H1 (cell line): Measurements from ENCODE around the gene ZBTB7B. TPM values are rescaled to one million over a fixed set of nuclear protein-coding genes. Genes with fewer than 3 reads are reported as not detected.

Experiments used
- CTCF ChIA-PET: fragments of 300-600 bp; sonication (Branson Sonifier 250); formaldehyde crosslinking; loops from one replicate; lab custom pipeline; 2021; ENCODE audit not compliant: partially characterized antibody; lab: Charles Lee
- POLR2A ChIA-PET: fragments of 300-600 bp; sonication (Branson Sonifier 250); formaldehyde crosslinking; loops from one replicate; lab custom pipeline; 2021; ENCODE audit warnings: inconsistent platforms; ENCODE audit not compliant: partially characterized antibody; lab: Charles Lee
- DNase-seq, 2 experiments: peaks; one replicate each; pipeline versions ENCODE4 v3.0.0 to v3.0.0-alpha.2; 2010 to 2022; ENCODE audit warnings: low spot score in 2 of 2, low read depth in 1 of 2, mixed read lengths in 1 of 2
- FAIRE-seq: peaks from 2 replicates; lab custom pipeline; 2011; peaks lifted over from hg19 to GRCh38; lab: Jason Lieb, UNC
- H2AFZ ChIP-seq: 2 replicates; pipeline ENCODE4 v1.8.1; 2012; ENCODE audit warnings: low read length, inconsistent platforms
- H2AK5ac ChIP-seq: 2 replicates; pipeline ENCODE4 v1.6.1; 2013; ENCODE audit warnings: low read depth, low read length
- H2BK120ac ChIP-seq: replicated peaks from 2 replicates; pipeline ENCODE3; 2013; ENCODE audit warnings: low read depth, low read length, inconsistent platforms
- H2BK12ac ChIP-seq: 2 replicates; pipeline ENCODE4 v1.6.1; 2013; ENCODE audit warnings: low read depth, low read length
- H2BK15ac ChIP-seq: 2 replicates; pipeline ENCODE4 v1.6.1; 2013; ENCODE audit warnings: low read length
- H2BK20ac ChIP-seq: 2 replicates; pipeline ENCODE4 v1.6.1; 2013; ENCODE audit warnings: low read length
- H2BK5ac ChIP-seq: 2 replicates; pipeline ENCODE4 v1.6.1; 2013; ENCODE audit warnings: low read depth, low read length
- H3K14ac ChIP-seq: 2 replicates; pipeline ENCODE4 v1.6.1; 2013; ENCODE audit warnings: inconsistent platforms; ENCODE audit not compliant: insufficient read length
- H3K18ac ChIP-seq: 2 replicates; pipeline ENCODE4 v1.6.1; 2013; ENCODE audit warnings: low read length; ENCODE audit errors: extremely low read depth
- H3K23ac ChIP-seq: 2 replicates; pipeline ENCODE4 v1.6.1; 2013; ENCODE audit warnings: inconsistent platforms; ENCODE audit not compliant: insufficient read length
- H3K23me2 ChIP-seq: 2 replicates; pipeline ENCODE4 v1.6.1; 2013; ENCODE audit warnings: low read depth, low read length
- H3K27ac ChIP-seq: 2 replicates; pipeline ENCODE4 v1.6.1; 2011; ENCODE audit warnings: low read depth, low read length, inconsistent platforms
- H3K27me3 ChIP-seq, 4 experiments: replicated peaks in 1 of 4; 1 replicate in 1 of 4; 2 replicates in 3 of 4; pipeline versions ENCODE4 v1.6.1 to v1.8.1; 2011 to 2013; ENCODE audit warnings: low read length in 3 of 4, mild to moderate bottlenecking in 3 of 4, inconsistent platforms in 2 of 4, mixed read lengths in 2 of 4, moderate library complexity in 1 of 4; ENCODE audit not compliant: control insufficient read depth in 3 of 4, insufficient read depth in 3 of 4; ENCODE audit errors: extremely low read depth in 1 of 4
- H3K36me3 ChIP-seq, 4 experiments: 2 replicates each; pipeline versions ENCODE4 v1.6.1 to v1.8.1; 2011 to 2013; ENCODE audit warnings: mild to moderate bottlenecking in 4 of 4, low read length in 3 of 4, moderate library complexity in 2 of 4, control low read depth in 1 of 4, inconsistent platforms in 1 of 4; ENCODE audit not compliant: insufficient read depth in 4 of 4, control insufficient read depth in 2 of 4
- H3K4ac ChIP-seq: replicated peaks from 2 replicates; pipeline ENCODE3; 2013; ENCODE audit warnings: low read length, low read depth, mixed read lengths, inconsistent platforms; ENCODE audit not compliant: insufficient read length
- H3K4me1 ChIP-seq, 4 experiments: replicated peaks in 1 of 4; 1 replicate in 1 of 4; 2 replicates in 3 of 4; pipeline versions ENCODE4 v1.6.1 to v1.8.1; 2011 to 2013; ENCODE audit warnings: low read length in 3 of 4, inconsistent platforms in 2 of 4, mixed read lengths in 1 of 4; ENCODE audit not compliant: insufficient read depth in 4 of 4, control insufficient read depth in 3 of 4
- H3K4me2 ChIP-seq, 2 experiments: 2 replicates each; pipeline versions ENCODE4 v1.6.1 to v1.8.1; 2011 to 2013; ENCODE audit warnings: low read depth in 2 of 2, low read length in 2 of 2, control low read depth in 1 of 2, inconsistent platforms in 1 of 2, mild to moderate bottlenecking in 1 of 2; ENCODE audit not compliant: insufficient read depth in 1 of 2
- H3K4me3 ChIP-seq, 4 experiments: fragments of 200-600, 300-600 bp in 1 of 4; sonication (generic), shearing (Covaris generic), sonication (Bioruptor Twin) in 1 of 4; 2 replicates each; pipeline versions ENCODE4 v1.5.1 to v1.8.1; 2011 to 2016; ENCODE audit warnings: low read length in 4 of 4, low read depth in 3 of 4, control low read depth in 2 of 4, inconsistent platforms in 2 of 4, mild to moderate bottlenecking in 2 of 4, mixed read lengths in 1 of 4, moderate library complexity in 1 of 4; ENCODE audit not compliant: insufficient read depth in 2 of 4; ENCODE audit errors: extremely low read depth in 1 of 4
- H3K56ac ChIP-seq: replicated peaks from 2 replicates; pipeline ENCODE3; 2013; ENCODE audit warnings: low read depth, mild to moderate bottlenecking, mixed read lengths, low read length, inconsistent platforms; ENCODE audit not compliant: insufficient read length
- H3K79me1 ChIP-seq: 2 replicates; pipeline ENCODE4 v1.6.1; 2013; ENCODE audit warnings: low read depth, low read length, control low read depth
- H3K79me2 ChIP-seq, 2 experiments: 2 replicates each; pipeline versions ENCODE4 v1.6.1 to v1.8.1; 2012 to 2013; ENCODE audit warnings: low read length in 2 of 2, mild to moderate bottlenecking in 2 of 2, inconsistent platforms in 1 of 2; ENCODE audit not compliant: insufficient read depth in 2 of 2, control insufficient read depth in 1 of 2
- H3K9ac ChIP-seq, 4 experiments: replicated peaks in 1 of 4; 1 replicate in 1 of 4; 2 replicates in 3 of 4; pipeline versions ENCODE4 v1.6.1 to v1.8.1; 2011 to 2013; ENCODE audit warnings: low read depth in 3 of 4, low read length in 3 of 4, control low read depth in 2 of 4, mild to moderate bottlenecking in 2 of 4, moderate library complexity in 2 of 4, inconsistent platforms in 1 of 4; ENCODE audit errors: extremely low read depth in 1 of 4
- H3K9me3 ChIP-seq, 2 experiments: 2 replicates each; pipeline versions ENCODE4 v1.6.1 to v1.8.1; 2012 to 2013; ENCODE audit warnings: mild to moderate bottlenecking in 2 of 2, moderate library complexity in 2 of 2, control low read depth in 1 of 2, inconsistent platforms in 1 of 2, low read depth in 1 of 2, low read length in 1 of 2, mixed read lengths in 1 of 2; ENCODE audit not compliant: insufficient read depth in 2 of 2
- H4K20me1 ChIP-seq, 2 experiments: replicated peaks in 1 of 2; 2 replicates each; pipeline versions ENCODE3 to v1.8.1; 2011 to 2013; ENCODE audit warnings: inconsistent platforms in 2 of 2, low read length in 2 of 2, mild to moderate bottlenecking in 1 of 2; ENCODE audit not compliant: insufficient read depth in 2 of 2, control insufficient read depth in 1 of 2
- H4K5ac ChIP-seq: 2 replicates; pipeline ENCODE4 v1.6.1; 2013; ENCODE audit warnings: low read length, low read depth, mixed read lengths, inconsistent platforms; ENCODE audit not compliant: insufficient read length
- H4K8ac ChIP-seq: 2 replicates; pipeline ENCODE4 v1.8.0; 2013; ENCODE audit warnings: mild to moderate bottlenecking, moderate library complexity, low read length, inconsistent platforms; ENCODE audit not compliant: insufficient read depth; ENCODE audit errors: extremely low read depth
- H4K91ac ChIP-seq: replicated peaks from 2 replicates; pipeline ENCODE3; 2013; ENCODE audit warnings: low read length, mixed read lengths, inconsistent platforms; ENCODE audit not compliant: insufficient read length
- E2F6 ChIP-seq: IDR thresholded peaks from 2 replicates; pipeline ENCODE4 v1.6.1; 2012; ENCODE audit warnings: inconsistent platforms
- GABPA ChIP-seq: IDR thresholded peaks from 2 replicates; pipeline ENCODE4 v1.6.1; 2011; ENCODE audit warnings: mild to moderate bottlenecking, low read length, moderate library complexity, borderline replicate concordance; ENCODE audit not compliant: insufficient read depth
- GTF2F1 ChIP-seq: IDR thresholded peaks from 2 replicates; pipeline ENCODE4 v1.6.1; 2012; ENCODE audit warnings: low read depth, low read length, improper control_type of control experiment, borderline replicate concordance
- MAFK ChIP-seq: IDR thresholded peaks from 2 replicates; pipeline ENCODE4 v1.6.1; 2012; ENCODE audit warnings: low read depth, mild to moderate bottlenecking, improper control_type of control experiment, low read length
- POLR2A ChIP-seq, 2 experiments: IDR thresholded peaks; 1 replicate in 1 of 2; 2 replicates in 1 of 2; pipeline ENCODE4 v1.6.1; 2011; ENCODE audit warnings: low read depth in 2 of 2, low read length in 2 of 2, mild to moderate bottlenecking in 2 of 2; ENCODE audit errors: control extremely low read depth in 1 of 2
- POLR2AphosphoS5 ChIP-seq: IDR thresholded peaks from 2 replicates; pipeline ENCODE4 v1.6.1; 2011; ENCODE audit warnings: low read depth, low read length
- POU5F1 ChIP-seq: IDR thresholded peaks from 2 replicates; pipeline ENCODE4 v1.6.1; 2011; ENCODE audit warnings: low read depth, mild to moderate bottlenecking, low read length, moderate library complexity
- SIX5 ChIP-seq: IDR thresholded peaks from 2 replicates; pipeline ENCODE4 v1.6.1; 2011; ENCODE audit warnings: mild to moderate bottlenecking, low read depth, low read length
- SP4 ChIP-seq: IDR thresholded peaks from 2 replicates; pipeline ENCODE4 v1.6.1; 2012; ENCODE audit warnings: low read length, inconsistent platforms
- SRF ChIP-seq: IDR thresholded peaks from 2 replicates; pipeline ENCODE4 v1.6.1; 2011; ENCODE audit warnings: mild to moderate bottlenecking, low read depth, low read length, moderate library complexity
- SUZ12 ChIP-seq: fragments of 200-600 bp; sonication (generic); IDR thresholded peaks from 2 replicates; pipeline ENCODE4 v1.6.1; 2012; ENCODE audit warnings: mild to moderate bottlenecking, inconsistent platforms, low read length, moderate library complexity, mixed read lengths
- TAF7 ChIP-seq: optimal IDR thresholded peaks from 2 replicates; pipeline ENCODE3; 2011; ENCODE audit warnings: low read depth, mild to moderate bottlenecking, inconsistent platforms, low read length, moderate library complexity, borderline replicate concordance
- TCF12 ChIP-seq: IDR thresholded peaks from 2 replicates; pipeline ENCODE4 v1.6.1; 2011; ENCODE audit warnings: low read depth, mild to moderate bottlenecking, low read length
- ZNF274 ChIP-seq: IDR thresholded peaks from 2 replicates; pipeline ENCODE4 v1.7.0; 2012; ENCODE audit warnings: low read length, borderline replicate concordance; ENCODE audit errors: extremely low read depth
- WGBS, 2 experiments: shearing (Covaris generic) in 1 of 2; methylation state at CpG; one replicate each; pipeline versions ENCODE4 v1.1.6 to v1.1.7; 2013 to 2015; ENCODE audit warnings: low lambda C conversion rate in 2 of 2, mixed read lengths in 2 of 2, inconsistent platforms in 1 of 2, low coverage in 1 of 2, missing lambda C conversion rate in 1 of 2; ENCODE audit not compliant: insufficient replicate concordance in 2 of 2, insufficient coverage in 1 of 2, insufficient read length in 1 of 2; ENCODE audit errors: extremely low coverage in 1 of 2, missing lambda C conversion rate in 1 of 2; 5-methylcytosine and 5-hydroxymethylcytosine counted together
- polyA plus RNA-seq, 7 experiments: library from polyadenylated mRNA; depleted of rRNA in 3 of 7; stranded (reverse) in 5 of 7; unstranded in 2 of 7; fragments of >200 nt in 5 of 7; fragments of 200-250 nt in 2 of 7; gene quantifications; 1 replicate in 5 of 7; 2 replicates in 1 of 7; 4 replicates in 1 of 7; pipeline versions ENCODE4 v1.2.1 to v1.2.3, GENCODE V29; 2011 to 2013; ENCODE audit warnings: missing spikeins in 2 of 7, mixed read lengths in 2 of 7
- total RNA-seq: library from RNA; stranded (reverse); fragmentation: NEBNext Ultra II Directional; extraction: Animal tissue kit (Norgen Biotek cat#: 25700); gene quantifications from 2 replicates; pipeline ENCODE4 v1.2.1, GENCODE V29; 2021

ZBTB7B gene
- total and polyA plus RNA-seq, 2 of the 8 experiments (the other 6 are each of a cell fraction or from before 2014, with no cell fraction given) = 24.5 to 36.9 TPM

GRCh38 chr1:154990276-154990675 is 12.3 kb upstream of the ZBTB7B start:
- Histone ChIP-seq H2BK5ac (no peak overlapping the region), H2BK120ac (no peak overlapping the region), H3K14ac (no peak overlapping the region), H4K20me1 (peaks cover 15 to 22% of the 10 kb centered on the region in 2 experiments), H4K8ac (peak overlapping the region; percentile 37; the same call in 1 of the 2 replicates), H4K5ac (no peak overlapping the region), H2AFZ (no peak overlapping the region), H2BK12ac (no peak overlapping the region), H3K79me1 (peaks cover 4% of the 10 kb centered on the region; the same call in 1 of the 2 replicates), H3K36me3 (peaks cover 13 to 47% (median 35%) of the 10 kb centered on the region in 4 experiments), H3K4me2 (no peak overlapping the region), H3K56ac (no peak overlapping the region), H3K79me2 (peaks cover 0 to 32% of the 10 kb centered on the region in 2 experiments; a peak in 3 of 4 replicates), H3K18ac (no peak overlapping the region), H4K91ac (no peak overlapping the region), H3K9me3 (no peaks in the 10 kb centered on the region), H3K4ac (no peak overlapping the region), H3K4me1 (peaks cover 0 to 7% (median 3%) of the 10 kb centered on the region in 4 experiments; a peak in 3 of 7 replicates), H2BK15ac (no peak overlapping the region), H3K27ac (no peak overlapping the region), H3K4me3 (no peak overlapping the region), H3K27me3 (no peaks in the 10 kb centered on the region), H3K9ac (no peak overlapping the region), H2BK20ac (no peak overlapping the region), H3K23ac (no peak overlapping the region), H3K23me2 (no peaks in the 10 kb centered on the region; the same call in 1 of the 2 replicates), H2AK5ac (no peak overlapping the region)
- TF ChIP-seq GABPA = no peak
- TF ChIP-seq SP4 = no peak
- TF ChIP-seq SIX5 = no peak
- TF ChIP-seq POU5F1 = no peak
- no peak for TF ChIP-seq SRF
- no peak for TF ChIP-seq MAFK
- TF ChIP-seq GTF2F1 = no peak
- TF ChIP-seq ZNF274 = no peak
- TF ChIP-seq SUZ12 = no peak
- no peak for TF ChIP-seq TAF7
- peak in 1 of 2 experiments; percentile 58; a peak in 2 of 3 replicates for TF ChIP-seq POLR2A (IDR thresholded peaks at IDR 0.05; ENCODE audit: control extremely low read depth in 1 of 2, low read depth in 2 of 2, low read length in 2 of 2)
- no peak for TF ChIP-seq TCF12
- TF ChIP-seq E2F6 = no peak
- peak; percentile 30; the same call in 1 of the 2 replicates for TF ChIP-seq POLR2AphosphoS5
- 96% methylated on average over 8 of the region's 8 CpGs; no CpG with 5 or more reads in 1 of the 2 experiments for WGBS, 2 experiments
- no peak for FAIRE-seq
- POLR2A ChIA-PET = interaction anchor here (1.2 to 42.8 kb wide), 4 partner anchors 5 to 54 kb away, joined by 3 to 702 read pairs (median 682); partner anchors contain the start of genes CKS1B, FLAD1, LENEP and PBXIP1
- no peak for DNase-seq
- CTCF ChIA-PET = interaction anchor here (0.9 to 2.0 kb wide), 5 partner anchors 13 to 84 kb away, joined by 3 to 8 read pairs (median 3); partner anchors contain the start of gene SHC1
